Measurements from ENCODE around the gene CXCL8.
A peak's percentile ranks its signal among the peaks of the same experiment; 100 is the strongest.

CXCL8 gene

GRCh38 chr4:73731968-73732610 is 8.3 kb upstream of the CXCL8 start:
- Histone ChIP-seq H3K4me3 (ENCODE audit: low read length, poor library complexity, severe bottlenecking) (no peak overlapping the region), H3K4me2 (ENCODE audit: low read depth, low read length, poor library complexity, severe bottlenecking) (no peak overlapping the region), H3K9me2 (replicated peaks; ENCODE audit: low read depth, low read length) (no peaks in the 10 kb centered on the region), H3K79me2 (ENCODE audit: insufficient read depth, low read length) (no peaks in the 10 kb centered on the region), H3K4me1 (ENCODE audit: insufficient read depth, low read length, poor library complexity, severe bottlenecking) (peaks cover 15% of the 10 kb centered on the region), H3K9ac (ENCODE audit: low read depth, low read length, poor library complexity, severe bottlenecking) (no peak overlapping the region), H4K20me1 (ENCODE audit: insufficient read depth, low read length, poor library complexity, severe bottlenecking) (no peaks in the 10 kb centered on the region), H3K9me3 (ENCODE audit: insufficient read depth, low read depth, low read length) (no peaks in the 10 kb centered on the region), H2AFZ (ENCODE audit: low read length) (no peak overlapping the region), H3K36me3 (ENCODE audit: insufficient read depth, low read length) (no peaks in the 10 kb centered on the region), H3F3A (ENCODE audit: low read depth) (no peaks in the 10 kb centered on the region), H3K27me3 (ENCODE audit: insufficient read depth, low read length, poor library complexity, severe bottlenecking) (no peaks in the 10 kb centered on the region)
- no peak for TF ChIP-seq EZH2phosphoT487 (IDR thresholded peaks at IDR 0.05; ENCODE audit: borderline replicate concordance)
- TF ChIP-seq, protein P1, sequence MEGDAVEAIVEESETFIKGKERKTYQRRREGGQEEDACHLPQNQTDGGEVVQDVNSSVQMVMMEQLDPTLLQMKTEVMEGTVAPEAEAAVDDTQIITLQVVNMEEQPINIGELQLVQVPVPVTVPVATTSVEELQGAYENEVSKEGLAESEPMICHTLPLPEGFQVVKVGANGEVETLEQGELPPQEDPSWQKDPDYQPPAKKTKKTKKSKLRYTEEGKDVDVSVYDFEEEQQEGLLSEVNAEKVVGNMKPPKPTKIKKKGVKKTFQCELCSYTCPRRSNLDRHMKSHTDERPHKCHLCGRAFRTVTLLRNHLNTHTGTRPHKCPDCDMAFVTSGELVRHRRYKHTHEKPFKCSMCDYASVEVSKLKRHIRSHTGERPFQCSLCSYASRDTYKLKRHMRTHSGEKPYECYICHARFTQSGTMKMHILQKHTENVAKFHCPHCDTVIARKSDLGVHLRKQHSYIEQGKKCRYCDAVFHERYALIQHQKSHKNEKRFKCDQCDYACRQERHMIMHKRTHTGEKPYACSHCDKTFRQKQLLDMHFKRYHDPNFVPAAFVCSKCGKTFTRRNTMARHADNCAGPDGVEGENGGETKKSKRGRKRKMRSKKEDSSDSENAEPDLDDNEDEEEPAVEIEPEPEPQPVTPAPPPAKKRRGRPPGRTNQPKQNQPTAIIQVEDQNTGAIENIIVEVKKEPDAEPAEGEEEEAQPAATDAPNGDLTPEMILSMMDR (conservative IDR thresholded peaks at IDR 0.05; ENCODE audit: low read length), result no peak

- Histone ChIP-seq H3K4me3 (ENCODE audit: low read length, poor library complexity, severe bottlenecking) (no peak overlapping the region), H3K36me3 (ENCODE audit: insufficient read depth, low read length) (no peaks in the 10 kb centered on the region), H3K9me2 (replicated peaks; ENCODE audit: low read depth, low read length) (no peaks in the 10 kb centered on the region), H3K27me3 (ENCODE audit: insufficient read depth, low read length, poor library complexity, severe bottlenecking) (no peaks in the 10 kb centered on the region), H3K4me1 (ENCODE audit: insufficient read depth, low read length, poor library complexity, severe bottlenecking) (peaks cover 15% of the 10 kb centered on the region), H3F3A (ENCODE audit: low read depth) (no peaks in the 10 kb centered on the region), H2AFZ (ENCODE audit: low read length) (peak overlapping the region; percentile 16; the same call in 1 of the 2 replicates), H3K9me3 (ENCODE audit: insufficient read depth, low read depth, low read length) (no peaks in the 10 kb centered on the region), H3K4me2 (ENCODE audit: low read depth, low read length, poor library complexity, severe bottlenecking) (no peak overlapping the region), H4K20me1 (ENCODE audit: insufficient read depth, low read length, poor library complexity, severe bottlenecking) (no peaks in the 10 kb centered on the region), H3K9ac (ENCODE audit: low read depth, low read length, poor library complexity, severe bottlenecking) (no peak overlapping the region), H3K79me2 (ENCODE audit: insufficient read depth, low read length) (no peaks in the 10 kb centered on the region)
- TF ChIP-seq, protein P1 (conservative IDR thresholded peaks at IDR 0.05; ENCODE audit: low read length), result no peak
- no peak for TF ChIP-seq EZH2phosphoT487 (IDR thresholded peaks at IDR 0.05; ENCODE audit: borderline replicate concordance)
Measured at GRCh38 chr4:73732759-73733431, 7.5 kb upstream of the CXCL8 start.

- TF ChIP-seq, protein P1 (conservative IDR thresholded peaks at IDR 0.05; ENCODE audit: low read length), result no peak
- no peak for TF ChIP-seq EZH2phosphoT487 (IDR thresholded peaks at IDR 0.05; ENCODE audit: borderline replicate concordance)
- H3K9me3 ChIP-seq (ENCODE audit: insufficient read depth, low read depth, low read length), result no peaks in the 10 kb centered on the region
- peaks cover 15% of the 10 kb centered on the region for H3K4me1 ChIP-seq (ENCODE audit: insufficient read depth, low read length, poor library complexity, severe bottlenecking)
- H2AFZ ChIP-seq (ENCODE audit: low read length), result no peak overlapping the region; the same call in 1 of the 2 replicates
- no peaks in the 10 kb centered on the region for H3F3A ChIP-seq (ENCODE audit: low read depth)
- no peaks in the 10 kb centered on the region for H3K36me3 ChIP-seq (ENCODE audit: insufficient read depth, low read length)
- H3K27me3 ChIP-seq (ENCODE audit: insufficient read depth, low read length, poor library complexity, severe bottlenecking), result no peaks in the 10 kb centered on the region
- H3K4me3 ChIP-seq (ENCODE audit: low read length, poor library complexity, severe bottlenecking), result no peak overlapping the region
- H4K20me1 ChIP-seq (ENCODE audit: insufficient read depth, low read length, poor library complexity, severe bottlenecking), result no peaks in the 10 kb centered on the region
- no peaks in the 10 kb centered on the region for H3K9me2 ChIP-seq (replicated peaks; ENCODE audit: low read depth, low read length)
- H3K4me2 ChIP-seq (ENCODE audit: low read depth, low read length, poor library complexity, severe bottlenecking), result no peak overlapping the region
- no peak overlapping the region for H3K9ac ChIP-seq (ENCODE audit: low read depth, low read length, poor library complexity, severe bottlenecking)
- H3K79me2 ChIP-seq (ENCODE audit: insufficient read depth, low read length), result no peaks in the 10 kb centered on the region
Measured at GRCh38 chr4:73734530-73735001, 5.8 kb upstream of the CXCL8 start.
